HEK293T (cell line): ENCODE measurements around the gene GNB2.

Experiments used
- ARNT ChIP-seq: fragments of 450-650 bp; IDR thresholded peaks from 2 replicates; pipeline ENCODE4 v1.6.1; 2017; ENCODE audit warnings: mild to moderate bottlenecking
- BHLHE40 ChIP-seq: fragments of 450-650 bp; IDR thresholded peaks from 2 replicates; pipeline ENCODE4 v1.6.1; 2016; ENCODE audit warnings: mild to moderate bottlenecking, moderate library complexity, borderline replicate concordance
- ELF4 ChIP-seq: fragments of 450-650 bp; IDR thresholded peaks from 2 replicates; pipeline ENCODE4 v1.6.1; 2017; ENCODE audit warnings: antibody characterized with exemption
- FOXA1 ChIP-seq: fragments of 450-650 bp; IDR thresholded peaks from 2 replicates; pipeline ENCODE4 v1.6.1; 2016; ENCODE audit warnings: mild to moderate bottlenecking
- FOXK2 ChIP-seq: fragments of 450-650 bp; IDR thresholded peaks from 2 replicates; pipeline ENCODE4 v1.6.1; 2016; ENCODE audit warnings: mild to moderate bottlenecking
- FOXM1 ChIP-seq: fragments of 450-650 bp; IDR thresholded peaks from 2 replicates; pipeline ENCODE4 v1.6.1; 2017; ENCODE audit warnings: mild to moderate bottlenecking, borderline replicate concordance
- HDGF ChIP-seq: fragments of 450-650 bp; IDR thresholded peaks from 2 replicates; pipeline ENCODE4 v1.6.1; 2017; ENCODE audit warnings: antibody characterized with exemption, borderline replicate concordance
- LEF1 ChIP-seq: fragments of 450-650 bp; IDR thresholded peaks from 2 replicates; pipeline ENCODE4 v1.6.1; 2017; ENCODE audit warnings: mild to moderate bottlenecking, borderline replicate concordance
- PKNOX1 ChIP-seq: fragments of 450-650 bp; IDR thresholded peaks from 2 replicates; pipeline ENCODE4 v1.6.1; 2016
- SP1 ChIP-seq: fragments of 450-650 bp; IDR thresholded peaks from 2 replicates; pipeline ENCODE4 v1.6.1; 2017
- SUZ12 ChIP-seq: fragments of 450-650 bp; IDR thresholded peaks from 2 replicates; pipeline ENCODE4 v1.6.1; 2016; ENCODE audit warnings: mild to moderate bottlenecking
- TARDBP ChIP-seq: fragments of 450-650 bp; IDR thresholded peaks from 2 replicates; pipeline ENCODE4 v1.6.1; 2016
- ZNF384 ChIP-seq: fragments of 450-650 bp; IDR thresholded peaks from 2 replicates; pipeline ENCODE4 v1.6.1; 2016

- TF ChIP-seq ZNF384 (no peak), SUZ12 (no peak), SP1 (no peak), FOXA1 (no peak), HDGF (no peak), ELF4 (no peak), LEF1 (no peak), BHLHE40 (no peak), FOXK2 (no peak), TARDBP (no peak), PKNOX1 (no peak), ARNT (no peak), FOXM1 (no peak)
Observed at GRCh38 chr7:100686201-100686821, 12.8 kb downstream of the GNB2 start.
